H9 (cell line): Measurements from ENCODE around the gene ATG13. TPM values are rescaled to one million over a fixed set of nuclear protein-coding genes. Genes with fewer than 3 reads are reported as not detected.

ENCODE experiments used
- DNase-seq: peaks from one replicate; pipeline ENCODE4 v3.0.0-alpha.2; 2017
- H2AFZ ChIP-seq: one replicate; pipeline ENCODE4 v1.6.1; 2013; ENCODE audit warnings: mild to moderate bottlenecking, low read length, control low read depth, moderate library complexity
- H2AK5ac ChIP-seq: 2 replicates; pipeline ENCODE4 v1.6.1; 2013; ENCODE audit warnings: low read length, control low read depth, mixed read lengths; ENCODE audit not compliant: insufficient read length
- H2BK120ac ChIP-seq: one replicate; pipeline ENCODE4 v1.6.1; 2013; ENCODE audit warnings: low read depth, mild to moderate bottlenecking, low read length, control low read depth, inconsistent platforms; ENCODE audit not compliant: poor library complexity, severe bottlenecking
- H2BK12ac ChIP-seq: 2 replicates; pipeline ENCODE4 v1.6.1; 2013; ENCODE audit warnings: low read length, control low read depth, mixed read lengths, low read depth; ENCODE audit not compliant: insufficient read length
- H2BK15ac ChIP-seq: 2 replicates; pipeline ENCODE4 v1.6.1; 2013; ENCODE audit warnings: low read depth, low read length, control low read depth
- H2BK20ac ChIP-seq: one replicate; pipeline ENCODE4 v1.6.1; 2013; ENCODE audit warnings: low read depth, mild to moderate bottlenecking, low read length, control low read depth, inconsistent platforms; ENCODE audit not compliant: poor library complexity, severe bottlenecking
- H2BK5ac ChIP-seq: 2 replicates; pipeline ENCODE4 v1.6.1; 2013; ENCODE audit warnings: low read length, control low read depth, mixed read lengths; ENCODE audit not compliant: insufficient read length
- H3K14ac ChIP-seq: 2 replicates; pipeline ENCODE4 v1.6.1; 2013; ENCODE audit warnings: low read length, control low read depth; ENCODE audit not compliant: insufficient read depth
- H3K18ac ChIP-seq: 2 replicates; pipeline ENCODE4 v1.6.1; 2013; ENCODE audit warnings: low read depth, mild to moderate bottlenecking, mixed read lengths, low read length, control low read depth; ENCODE audit not compliant: insufficient read length
- H3K23ac ChIP-seq: 2 replicates; pipeline ENCODE4 v1.6.1; 2013; ENCODE audit warnings: low read length, control low read depth, mixed read lengths, low read depth; ENCODE audit not compliant: insufficient read length
- H3K23me2 ChIP-seq: 2 replicates; pipeline ENCODE4 v1.6.1; 2013; ENCODE audit warnings: low read depth, mild to moderate bottlenecking, mixed read lengths, low read length, control low read depth; ENCODE audit not compliant: insufficient read length, poor library complexity, severe bottlenecking
- H3K27ac ChIP-seq: 2 replicates; pipeline ENCODE4 v1.5.1; 2013; ENCODE audit warnings: low read length, control low read depth, mixed read lengths, low read depth; ENCODE audit not compliant: insufficient read length
- H3K27me3 ChIP-seq: 2 replicates; pipeline ENCODE4 v1.6.1; 2013; ENCODE audit warnings: low read length, control low read depth, inconsistent platforms; ENCODE audit not compliant: insufficient read depth
- H3K4ac ChIP-seq: 2 replicates; pipeline ENCODE4 v1.6.1; 2013; ENCODE audit warnings: low read depth, mild to moderate bottlenecking, control low read depth, inconsistent platforms, low read length, moderate library complexity
- H3K4me1 ChIP-seq: 2 replicates; pipeline ENCODE4 v1.6.1; 2013; ENCODE audit warnings: low read length, control low read depth, inconsistent platforms; ENCODE audit not compliant: insufficient read depth
- H3K4me2 ChIP-seq: 2 replicates; pipeline ENCODE4 v1.6.1; 2013; ENCODE audit warnings: low read length, control low read depth, mixed read lengths; ENCODE audit not compliant: insufficient read length, insufficient read depth
- H3K56ac ChIP-seq: 2 replicates; pipeline ENCODE4 v1.6.1; 2013; ENCODE audit warnings: low read depth, mild to moderate bottlenecking, mixed read lengths, low read length, control low read depth; ENCODE audit not compliant: insufficient read length
- H3K79me1 ChIP-seq: 2 replicates; pipeline ENCODE4 v1.6.1; 2013; ENCODE audit warnings: low read depth, mild to moderate bottlenecking, moderate library complexity, low read length, control low read depth, inconsistent platforms; ENCODE audit not compliant: insufficient read depth, poor library complexity, severe bottlenecking
- H3K79me2 ChIP-seq: 2 replicates; pipeline ENCODE4 v1.6.1; 2013; ENCODE audit warnings: low read length, control low read depth, inconsistent platforms; ENCODE audit not compliant: insufficient read depth
- H3K9ac ChIP-seq: 2 replicates; pipeline ENCODE4 v1.6.1; 2013; ENCODE audit warnings: low read length, control low read depth, mixed read lengths; ENCODE audit not compliant: insufficient read length; ENCODE audit errors: extremely low read depth
- H3K9me3 ChIP-seq: one replicate; pipeline ENCODE4 v1.6.1; 2013; ENCODE audit warnings: low read depth, low read length, inconsistent platforms; ENCODE audit not compliant: control insufficient read depth
- H3T11ph ChIP-seq: one replicate; pipeline ENCODE4 v1.6.1; 2013; ENCODE audit warnings: mild to moderate bottlenecking, low read length, control low read depth, inconsistent platforms
- H4K20me1 ChIP-seq: one replicate; pipeline ENCODE4 v1.6.1; 2013; ENCODE audit not compliant: control insufficient read depth, insufficient read length, insufficient read depth
- H4K5ac ChIP-seq: 2 replicates; pipeline ENCODE4 v1.6.1; 2013; ENCODE audit warnings: low read depth, mild to moderate bottlenecking, mixed read lengths, low read length, control low read depth; ENCODE audit not compliant: insufficient read length
- H4K8ac ChIP-seq: replicated peaks from 2 replicates; pipeline ENCODE4 v1.6.1; 2013; ENCODE audit warnings: low read length, control low read depth, mixed read lengths, low read depth; ENCODE audit not compliant: insufficient read length
- H4K91ac ChIP-seq: 2 replicates; pipeline ENCODE4 v1.6.1; 2013; ENCODE audit warnings: low read depth, mild to moderate bottlenecking, moderate library complexity, mixed read lengths, low read length, control low read depth; ENCODE audit not compliant: insufficient read length
- H3K27ac Mint-ChIP-seq, 3 experiments: 2 replicates in 2 of 3; 3 replicates in 1 of 3; pipeline ENCODE4 v1.8.0; 2020 to 2021; ENCODE audit warnings: mixed read lengths in 3 of 3, mild to moderate bottlenecking in 1 of 3, moderate library complexity in 1 of 3
- H3K27me3 Mint-ChIP-seq: 2 replicates; pipeline ENCODE4 v1.8.0; 2021; ENCODE audit warnings: low read depth, mild to moderate bottlenecking, moderate library complexity, mixed read lengths
- H3K36me3 Mint-ChIP-seq, 3 experiments: 2 replicates in 2 of 3; 3 replicates in 1 of 3; pipeline ENCODE4 v1.8.0; 2020 to 2021; ENCODE audit warnings: low read depth in 3 of 3, mixed read lengths in 3 of 3; ENCODE audit not compliant: insufficient read depth in 1 of 3
- H3K4me1 Mint-ChIP-seq, 2 experiments: 2 replicates each; pipeline ENCODE4 v1.8.0; 2020; ENCODE audit warnings: mixed read lengths in 2 of 2
- H3K4me3 Mint-ChIP-seq, 2 experiments: 2 replicates in 1 of 2; 3 replicates in 1 of 2; pipeline ENCODE4 v1.8.0; 2020 to 2021; ENCODE audit warnings: mild to moderate bottlenecking in 2 of 2, mixed read lengths in 2 of 2, moderate library complexity in 1 of 2
- H3K9me3 Mint-ChIP-seq, 2 experiments: 2 replicates in 1 of 2; 3 replicates in 1 of 2; pipeline ENCODE4 v1.8.0; 2020; ENCODE audit warnings: mild to moderate bottlenecking in 2 of 2, mixed read lengths in 2 of 2, moderate library complexity in 1 of 2
- CTCF ChIP-seq: fragments of 200-600 bp; sonication (generic); conservative IDR thresholded peaks from 3 replicates; pipeline ENCODE4 v1.8.0; 2021; ENCODE audit warnings: antibody characterized with exemption, mild to moderate bottlenecking
- total RNA-seq: library from RNA; stranded (reverse); gene quantifications from 2 replicates; pipeline ENCODE4 v1.2.1, GENCODE V29; 2021

Gene ATG13
- total RNA-seq, 1 experiment from 2014 or later, result 79.1 TPM

GRCh38 chr11:46588915-46589314 lies 28.4 kb upstream of the ATG13 start:
- H2BK5ac ChIP-seq, result no peak overlapping the region
- no peak overlapping the region for H3K4me3 Mint-ChIP-seq

More at GRCh38 chr11:46588915-46589314, 28.4 kb upstream of the ATG13 start:
- Histone ChIP-seq H4K5ac (no peak overlapping the region), H3K9ac (no peak overlapping the region), H3K4me1 (no peaks in the 10 kb centered on the region), H3K18ac (no peak overlapping the region), H2AFZ (no peak overlapping the region), H4K8ac (no peak overlapping the region), H3K4ac (no peak overlapping the region), H3K79me1 (peaks cover 8% of the 10 kb centered on the region), H3K23ac (no peak overlapping the region), H2BK20ac (no peak overlapping the region), H2BK120ac (no peak overlapping the region), H3K27ac (no peak overlapping the region), H2BK15ac (no peak overlapping the region), H3K56ac (no peak overlapping the region), H2AK5ac (no peak overlapping the region), H3K4me2 (no peak overlapping the region), H3T11ph (no peak overlapping the region), H3K23me2 (peaks cover 5% of the 10 kb centered on the region), H3K27me3 (no peaks in the 10 kb centered on the region), H3K79me2 (peaks cover 19% of the 10 kb centered on the region; the same call in 1 of the 2 replicates), H4K20me1 (no peaks in the 10 kb centered on the region), H3K14ac (no peak overlapping the region), H4K91ac (no peak overlapping the region), H3K9me3 (no peaks in the 10 kb centered on the region), H2BK12ac (no peak overlapping the region)
- Mint-ChIP-seq H3K27ac (no peak overlapping the region), H3K4me1 (peaks cover 12 to 14% of the 10 kb centered on the region in 2 experiments), H3K36me3 (peaks cover 0 to 6% (median 5%) of the 10 kb centered on the region in 3 experiments; a peak in 3 of 7 replicates), H3K27me3 (no peaks in the 10 kb centered on the region), H3K9me3 (no peaks in the 10 kb centered on the region; a peak in 1 of 5 replicates)
- no peak for DNase-seq
- no peak for TF ChIP-seq CTCF
